ENCODE results near the gene TEX261. TPM values are rescaled to one million over a fixed set of nuclear protein-coding genes. Genes with fewer than 3 reads are reported as not detected.

Gene TEX261
- polyA plus RNA-seq, 2 donors: 17.5 to 23.9 TPM

- peaks cover 7 to 49% of the 10 kb centered on the region in 2 donors for H3K36me3 ChIP-seq (ENCODE audit: control insufficient read depth in 2 of 2, insufficient read depth in 2 of 2, low read length in 1 of 2)
Measured at GRCh38 chr2:70990216-70990615, 4.5 kb downstream of the TEX261 start.

GRCh38 chr2:70988726-70989648 is 5.7 kb downstream of the TEX261 start:
- peaks cover 7 to 49% of the 10 kb centered on the region in 2 donors for H3K36me3 ChIP-seq (ENCODE audit: control insufficient read depth in 2 of 2, insufficient read depth in 2 of 2, low read length in 1 of 2)
- no peak overlapping the region for H3K27ac ChIP-seq (ENCODE audit: low read depth in 2 of 2, low read length in 1 of 2)
- no peak overlapping the region for H3K4me3 ChIP-seq (ENCODE audit: low read depth in 1 of 2, low read length in 2 of 2)
- H3K27me3 ChIP-seq (ENCODE audit: control insufficient read depth in 1 of 2, insufficient read depth in 2 of 2, low read length in 2 of 2): no peaks in the 10 kb centered on the region
- peaks cover 9 to 10% of the 10 kb centered on the region in 2 donors for H3K4me1 ChIP-seq (ENCODE audit: control insufficient read depth in 2 of 2, insufficient read depth in 2 of 2, low read length in 1 of 2)
- H3K9me3 ChIP-seq (ENCODE audit: control insufficient read depth in 2 of 2, insufficient read depth in 1 of 2, low read depth in 1 of 2, low read length in 1 of 2): no peaks in the 10 kb centered on the region
- 91% methylated on average over 16 of the region's 16 CpGs for WGBS, 2 donors

More at GRCh38 chr2:70990216-70990615, 4.5 kb downstream of the TEX261 start:
- H3K4me3 ChIP-seq (ENCODE audit: low read depth in 1 of 2, low read length in 2 of 2): no peak overlapping the region
- 69 to 79% methylated on average over 5 of the region's 5 CpGs for WGBS, 2 donors
- no peaks in the 10 kb centered on the region for H3K9me3 ChIP-seq (ENCODE audit: control insufficient read depth in 2 of 2, insufficient read depth in 1 of 2, low read depth in 1 of 2, low read length in 1 of 2)
- H3K27me3 ChIP-seq (ENCODE audit: control insufficient read depth in 1 of 2, insufficient read depth in 2 of 2, low read length in 2 of 2): no peaks in the 10 kb centered on the region
- H3K27ac ChIP-seq (ENCODE audit: low read depth in 2 of 2, low read length in 1 of 2): no peak overlapping the region
- peaks cover 6 to 9% of the 10 kb centered on the region in 2 donors for H3K4me1 ChIP-seq (ENCODE audit: control insufficient read depth in 2 of 2, insufficient read depth in 2 of 2, low read length in 1 of 2)

GRCh38 chr2:70988151-70988550 is 6.5 kb downstream of the TEX261 start:
- Histone ChIP-seq H3K36me3 (ENCODE audit: control insufficient read depth in 2 of 2, insufficient read depth in 2 of 2, low read length in 1 of 2) (peaks cover 7 to 49% of the 10 kb centered on the region in 2 donors), H3K4me1 (ENCODE audit: control insufficient read depth in 2 of 2, insufficient read depth in 2 of 2, low read length in 1 of 2) (peaks cover 3 to 8% of the 10 kb centered on the region in 2 donors), H3K9me3 (ENCODE audit: control insufficient read depth in 2 of 2, insufficient read depth in 1 of 2, low read depth in 1 of 2, low read length in 1 of 2) (no peaks in the 10 kb centered on the region), H3K27me3 (ENCODE audit: control insufficient read depth in 1 of 2, insufficient read depth in 2 of 2, low read length in 2 of 2) (no peaks in the 10 kb centered on the region), H3K27ac (ENCODE audit: low read depth in 2 of 2, low read length in 1 of 2) (no peak overlapping the region), H3K4me3 (ENCODE audit: low read depth in 1 of 2, low read length in 2 of 2) (no peak overlapping the region)
- WGBS, 2 donors: 54 to 61% methylated on average over 4 of the region's 4 CpGs

GRCh38 chr2:70987386-70987785 is 7.3 kb downstream of the TEX261 start:
- 52 to 69% methylated on average over 1 of the region's 1 CpG for WGBS, 2 donors
- H3K4me3 ChIP-seq (ENCODE audit: low read depth in 1 of 2, low read length in 2 of 2): no peak overlapping the region
- H3K27me3 ChIP-seq (ENCODE audit: control insufficient read depth in 1 of 2, insufficient read depth in 2 of 2, low read length in 2 of 2): no peaks in the 10 kb centered on the region
- peaks cover 7 to 45% of the 10 kb centered on the region in 2 donors for H3K36me3 ChIP-seq (ENCODE audit: control insufficient read depth in 2 of 2, insufficient read depth in 2 of 2, low read length in 1 of 2)
- no peak overlapping the region for H3K27ac ChIP-seq (ENCODE audit: low read depth in 2 of 2, low read length in 1 of 2)
- H3K9me3 ChIP-seq (ENCODE audit: control insufficient read depth in 2 of 2, insufficient read depth in 1 of 2, low read depth in 1 of 2, low read length in 1 of 2): no peaks in the 10 kb centered on the region
- peaks cover 0 to 5% of the 10 kb centered on the region in 2 donors for H3K4me1 ChIP-seq (ENCODE audit: control insufficient read depth in 2 of 2, insufficient read depth in 2 of 2, low read length in 1 of 2)

GRCh38 chr2:70986499-70987189 is 8.0 kb downstream of the TEX261 start:
- Histone ChIP-seq H3K27ac (ENCODE audit: low read depth in 2 of 2, low read length in 1 of 2) (no peak overlapping the region), H3K27me3 (ENCODE audit: control insufficient read depth in 1 of 2, insufficient read depth in 2 of 2, low read length in 2 of 2) (no peaks in the 10 kb centered on the region), H3K4me3 (ENCODE audit: low read depth in 1 of 2, low read length in 2 of 2) (no peak overlapping the region), H3K36me3 (ENCODE audit: control insufficient read depth in 2 of 2, insufficient read depth in 2 of 2, low read length in 1 of 2) (peaks cover 4 to 45% of the 10 kb centered on the region in 2 donors), H3K9me3 (ENCODE audit: control insufficient read depth in 2 of 2, insufficient read depth in 1 of 2, low read depth in 1 of 2, low read length in 1 of 2) (no peaks in the 10 kb centered on the region), H3K4me1 (ENCODE audit: control insufficient read depth in 2 of 2, insufficient read depth in 2 of 2, low read length in 1 of 2) (peaks cover 0 to 5% of the 10 kb centered on the region in 2 donors)
- 85 to 90% methylated on average over 4 of the region's 4 CpGs for WGBS, 2 donors

- WGBS, 2 donors: 91 to 96% methylated on average over 1 of the region's 1 CpG
- Histone ChIP-seq H3K27ac (ENCODE audit: low read depth in 2 of 2, low read length in 1 of 2) (no peak overlapping the region), H3K36me3 (ENCODE audit: control insufficient read depth in 2 of 2, insufficient read depth in 2 of 2, low read length in 1 of 2) (peaks cover 0 to 38% of the 10 kb centered on the region in 2 donors), H3K4me1 (ENCODE audit: control insufficient read depth in 2 of 2, insufficient read depth in 2 of 2, low read length in 1 of 2) (peaks cover 0 to 5% of the 10 kb centered on the region in 2 donors), H3K27me3 (ENCODE audit: control insufficient read depth in 1 of 2, insufficient read depth in 2 of 2, low read length in 2 of 2) (no peaks in the 10 kb centered on the region), H3K4me3 (ENCODE audit: low read depth in 1 of 2, low read length in 2 of 2) (no peak overlapping the region), H3K9me3 (ENCODE audit: control insufficient read depth in 2 of 2, insufficient read depth in 1 of 2, low read depth in 1 of 2, low read length in 1 of 2) (no peaks in the 10 kb centered on the region)
Measured at GRCh38 chr2:70985956-70986355, 8.7 kb downstream of the TEX261 start.

GRCh38 chr2:70985283-70985688 is 9.4 kb downstream of the TEX261 start:
- H3K9me3 ChIP-seq (ENCODE audit: control insufficient read depth in 2 of 2, insufficient read depth in 1 of 2, low read depth in 1 of 2, low read length in 1 of 2): no peaks in the 10 kb centered on the region
- H3K27ac ChIP-seq (ENCODE audit: low read depth in 2 of 2, low read length in 1 of 2): no peak overlapping the region
- no peaks in the 10 kb centered on the region for H3K27me3 ChIP-seq (ENCODE audit: control insufficient read depth in 1 of 2, insufficient read depth in 2 of 2, low read length in 2 of 2)
- H3K4me1 ChIP-seq (ENCODE audit: control insufficient read depth in 2 of 2, insufficient read depth in 2 of 2, low read length in 1 of 2): peaks cover 0 to 5% of the 10 kb centered on the region in 2 donors
- no peak overlapping the region for H3K4me3 ChIP-seq (ENCODE audit: low read depth in 1 of 2, low read length in 2 of 2)
- peaks cover 0 to 35% of the 10 kb centered on the region in 2 donors for H3K36me3 ChIP-seq (ENCODE audit: control insufficient read depth in 2 of 2, insufficient read depth in 2 of 2, low read length in 1 of 2)
- WGBS, 2 donors: 70 to 78% methylated on average over 5 of the region's 5 CpGs

- 34 to 44% methylated on average over 32 of the region's 32 CpGs for WGBS, 2 donors
- Histone ChIP-seq H3K36me3 (ENCODE audit: control insufficient read depth in 2 of 2, insufficient read depth in 2 of 2, low read length in 1 of 2) (peaks cover 0 to 30% of the 10 kb centered on the region in 2 donors), H3K4me1 (ENCODE audit: control insufficient read depth in 2 of 2, insufficient read depth in 2 of 2, low read length in 1 of 2) (peaks cover 0 to 5% of the 10 kb centered on the region in 2 donors), H3K9me3 (ENCODE audit: control insufficient read depth in 2 of 2, insufficient read depth in 1 of 2, low read depth in 1 of 2, low read length in 1 of 2) (no peaks in the 10 kb centered on the region), H3K27me3 (ENCODE audit: control insufficient read depth in 1 of 2, insufficient read depth in 2 of 2, low read length in 2 of 2) (no peaks in the 10 kb centered on the region), H3K27ac (ENCODE audit: low read depth in 2 of 2, low read length in 1 of 2) (no peak overlapping the region), H3K4me3 (ENCODE audit: low read depth in 1 of 2, low read length in 2 of 2) (no peak overlapping the region)
Measured at GRCh38 chr2:70984576-70985282, 9.9 kb downstream of the TEX261 start.

- Histone ChIP-seq H3K9me3 (ENCODE audit: control insufficient read depth in 2 of 2, insufficient read depth in 1 of 2, low read depth in 1 of 2, low read length in 1 of 2) (no peaks in the 10 kb centered on the region), H3K4me1 (ENCODE audit: control insufficient read depth in 2 of 2, insufficient read depth in 2 of 2, low read length in 1 of 2) (peaks cover 0 to 5% of the 10 kb centered on the region in 2 donors), H3K27me3 (ENCODE audit: control insufficient read depth in 1 of 2, insufficient read depth in 2 of 2, low read length in 2 of 2) (no peaks in the 10 kb centered on the region), H3K27ac (ENCODE audit: low read depth in 2 of 2, low read length in 1 of 2) (no peak overlapping the region), H3K36me3 (ENCODE audit: control insufficient read depth in 2 of 2, insufficient read depth in 2 of 2, low read length in 1 of 2) (peaks cover 0 to 27% of the 10 kb centered on the region in 2 donors), H3K4me3 (ENCODE audit: low read depth in 1 of 2, low read length in 2 of 2) (no peak overlapping the region)
- 89 to 93% methylated on average over 3 of the region's 3 CpGs for WGBS, 2 donors
Measured at GRCh38 chr2:70984228-70984575, 10.5 kb downstream of the TEX261 start.

Data from esophagus (tissue), 2 donors.